Panc1 (cell line): ENCODE data around the gene PFDN4.
"Not testable (repeated sequence)": the region's sequence is repeated elsewhere in the genome, so short reads cannot be mapped to it uniquely, and the experiment has no call there.

Experiments
- CTCF ChIP-seq: fragments of 450-650 bp; IDR thresholded peaks from 2 replicates; pipeline ENCODE4 v1.5.1; 2017; ENCODE audit warnings: mild to moderate bottlenecking
- POLR2AphosphoS5 ChIP-seq: IDR thresholded peaks from 2 replicates; pipeline ENCODE4 v1.6.1; 2012; ENCODE audit warnings: mild to moderate bottlenecking, low read depth, low read length, moderate library complexity
- TF ChIP-seq, protein P1 (sequence below), 2 experiments: IDR thresholded peaks; 2 replicates each; pipeline ENCODE4 v1.6.1; 2011 to 2012; ENCODE audit warnings: low read depth in 2 of 2, control low read depth in 1 of 2, low read length in 1 of 2, mild to moderate bottlenecking in 1 of 2, moderate library complexity in 1 of 2; ENCODE audit not compliant: insufficient read depth in 1 of 2

DNA sequence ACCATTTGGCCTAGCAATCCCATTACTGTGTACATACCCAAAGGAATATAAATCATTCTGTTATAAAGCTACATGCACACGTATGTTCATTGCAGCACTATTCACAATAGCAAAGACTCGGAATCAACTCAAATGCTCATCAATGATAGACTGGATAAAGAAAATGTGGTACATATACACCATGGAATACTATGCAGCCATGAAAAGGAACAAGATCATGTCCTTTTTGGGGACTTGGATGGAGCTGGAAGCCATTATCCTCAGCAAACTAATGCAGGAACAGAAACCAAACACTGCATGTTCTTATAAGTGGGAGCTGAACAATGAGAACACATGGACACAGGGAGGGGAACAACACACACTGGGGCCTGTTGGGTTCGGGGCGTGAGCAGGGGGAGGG is 40.8 kb downstream of the PFDN4 start:
- not testable (repeated sequence) for TF ChIP-seq CTCF, POLR2AphosphoS5
- TF ChIP-seq, protein P1, sequence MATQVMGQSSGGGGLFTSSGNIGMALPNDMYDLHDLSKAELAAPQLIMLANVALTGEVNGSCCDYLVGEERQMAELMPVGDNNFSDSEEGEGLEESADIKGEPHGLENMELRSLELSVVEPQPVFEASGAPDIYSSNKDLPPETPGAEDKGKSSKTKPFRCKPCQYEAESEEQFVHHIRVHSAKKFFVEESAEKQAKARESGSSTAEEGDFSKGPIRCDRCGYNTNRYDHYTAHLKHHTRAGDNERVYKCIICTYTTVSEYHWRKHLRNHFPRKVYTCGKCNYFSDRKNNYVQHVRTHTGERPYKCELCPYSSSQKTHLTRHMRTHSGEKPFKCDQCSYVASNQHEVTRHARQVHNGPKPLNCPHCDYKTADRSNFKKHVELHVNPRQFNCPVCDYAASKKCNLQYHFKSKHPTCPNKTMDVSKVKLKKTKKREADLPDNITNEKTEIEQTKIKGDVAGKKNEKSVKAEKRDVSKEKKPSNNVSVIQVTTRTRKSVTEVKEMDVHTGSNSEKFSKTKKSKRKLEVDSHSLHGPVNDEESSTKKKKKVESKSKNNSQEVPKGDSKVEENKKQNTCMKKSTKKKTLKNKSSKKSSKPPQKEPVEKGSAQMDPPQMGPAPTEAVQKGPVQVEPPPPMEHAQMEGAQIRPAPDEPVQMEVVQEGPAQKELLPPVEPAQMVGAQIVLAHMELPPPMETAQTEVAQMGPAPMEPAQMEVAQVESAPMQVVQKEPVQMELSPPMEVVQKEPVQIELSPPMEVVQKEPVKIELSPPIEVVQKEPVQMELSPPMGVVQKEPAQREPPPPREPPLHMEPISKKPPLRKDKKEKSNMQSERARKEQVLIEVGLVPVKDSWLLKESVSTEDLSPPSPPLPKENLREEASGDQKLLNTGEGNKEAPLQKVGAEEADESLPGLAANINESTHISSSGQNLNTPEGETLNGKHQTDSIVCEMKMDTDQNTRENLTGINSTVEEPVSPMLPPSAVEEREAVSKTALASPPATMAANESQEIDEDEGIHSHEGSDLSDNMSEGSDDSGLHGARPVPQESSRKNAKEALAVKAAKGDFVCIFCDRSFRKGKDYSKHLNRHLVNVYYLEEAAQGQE (IDR thresholded peaks at IDR 0.05; ENCODE audit: insufficient read depth in 1 of 2, low read depth in 2 of 2, low read length in 1 of 2), result not testable (repeated sequence)
